Measurements from ENCODE around the gene KHDC3L. TPM values are rescaled to one million over a fixed set of nuclear protein-coding genes. Genes with fewer than 3 reads are reported as not detected.

Gene KHDC3L
- total and polyA plus RNA-seq, 2 of the 4 experiments (the other 2 are of a cell fraction) = not detected

DNA sequence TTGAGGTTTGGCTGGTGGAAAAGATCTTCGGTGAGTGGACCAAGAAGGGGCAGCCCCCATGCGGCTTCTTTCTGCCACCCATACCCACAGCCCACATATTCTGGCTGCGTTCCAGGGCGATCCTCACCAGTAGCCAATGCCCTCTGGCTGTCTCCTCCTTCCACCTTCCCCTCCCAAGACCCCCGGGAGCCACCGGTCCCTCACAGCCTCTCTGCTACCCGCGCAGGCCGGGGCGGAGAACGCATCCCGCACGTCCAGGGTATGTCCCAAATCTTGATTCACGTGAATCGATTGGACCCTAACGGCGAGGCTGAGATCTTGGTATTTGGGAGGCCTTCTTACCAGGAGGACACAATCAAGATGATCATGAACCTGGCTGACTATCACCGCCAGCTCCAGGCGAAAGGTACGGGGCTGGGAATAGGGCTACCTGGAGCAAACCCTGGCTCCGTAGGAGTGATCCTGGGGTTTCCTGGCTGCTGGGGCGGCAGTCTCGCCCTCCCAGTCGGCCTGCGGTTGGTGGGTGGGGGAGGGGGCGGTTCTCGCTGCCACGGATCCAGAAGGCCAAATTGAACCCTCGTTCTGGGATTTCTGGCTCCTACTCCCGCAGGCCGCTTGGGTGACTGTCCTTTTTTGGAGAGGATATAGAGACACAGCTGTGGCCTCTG lies 545 bp downstream of the KHDC3L start:
- Histone ChIP-seq H3K9me3 (ENCODE audit: control insufficient read depth, insufficient read depth, low read length) (peaks cover 2% of the 10 kb centered on the region; the same call in 1 of the 2 replicates), H3K9me1 (ENCODE audit: insufficient read depth, low read length) (no peaks in the 10 kb centered on the region), H2AK5ac (ENCODE audit: low read depth, low read length) (no peak overlapping the region), H3K23ac (ENCODE audit: low read depth, low read length) (no peak overlapping the region), H2AFZ (replicated peaks; ENCODE audit: low read length, poor library complexity) (no peak overlapping the region), H3K4me3 (ENCODE audit: insufficient read depth, low read depth, low read length) (no peak overlapping the region), H2BK20ac (ENCODE audit: low read depth, low read length) (no peak overlapping the region), H4K8ac (ENCODE audit: low read depth in 2 of 2, low read length in 2 of 2) (no peak overlapping the region), H3K27me3 (ENCODE audit: control insufficient read depth, insufficient read depth, low read length) (no peaks in the 10 kb centered on the region; the same call in none of the 2 replicates), H2BK5ac (ENCODE audit: low read depth, low read length, poor library complexity, severe bottlenecking) (no peak overlapping the region), H3K4ac (ENCODE audit: low read depth, low read length) (no peak overlapping the region), H4K20me1 (ENCODE audit: insufficient read depth, low read length) (no peaks in the 10 kb centered on the region), H4K91ac (ENCODE audit: insufficient read depth, low read depth, low read length) (no peak overlapping the region), H3K27ac (ENCODE audit: insufficient read depth, low read length) (no peak overlapping the region), H2BK15ac (ENCODE audit: low read depth, low read length) (no peak overlapping the region), H3K79me1 (ENCODE audit: low read depth in 1 of 2, low read length in 2 of 2) (no peaks in the 10 kb centered on the region), H3K14ac (replicated peaks; ENCODE audit: low read depth, low read length) (no peak overlapping the region), H2AK9ac (replicated peaks; ENCODE audit: low read depth, low read length, poor library complexity) (no peak overlapping the region), H3K56ac (ENCODE audit: extremely low read depth, insufficient read depth, low read length) (no peak overlapping the region), H2BK120ac (ENCODE audit: low read depth, low read length) (no peak overlapping the region), H3K4me2 (ENCODE audit: low read depth, low read length) (no peak overlapping the region), H3K18ac (ENCODE audit: low read depth, low read length) (no peak overlapping the region), H4K5ac (ENCODE audit: low read depth, low read length) (no peak overlapping the region), H3K36me3 (ENCODE audit: control insufficient read depth, insufficient read depth, low read length) (no peaks in the 10 kb centered on the region), H3K4me1 (ENCODE audit: control insufficient read depth, insufficient read depth, low read length) (no peaks in the 10 kb centered on the region), H3K9ac (ENCODE audit: low read depth, low read length) (no peak overlapping the region)
- BruUV-seq (replicated peaks) = no TSS peak
- CTCF ChIA-PET = no interaction called here
- intact Hi-C loops (cut with micrococcal nuclease) (no loop called here), dilution Hi-C loops (cut with HindIII; ENCODE audit: low sequenced_read_pairs, unreplicated experiment) (no loop called here), in situ Hi-C loops (cut with MboI; ENCODE audit: low sequenced_read_pairs) (no loop called here)
- POLR2A ChIA-PET (ENCODE audit: unreplicated experiment) = no interaction called here
- DNase-seq = no peak
- TF ChIP-seq BHLHE40 (IDR thresholded peaks at IDR 0.05; ENCODE audit: low read depth, low read length) (no peak), RCOR1 (IDR thresholded peaks at IDR 0.05; ENCODE audit: insufficient replicate concordance, low read length) (no peak), NFE2L2 (IDR thresholded peaks at IDR 0.05; ENCODE audit: low read depth, low read length) (no peak), FOS (IDR thresholded peaks at IDR 0.05; ENCODE audit: low read depth, low read length) (no peak), CHD1 (IDR thresholded peaks at IDR 0.05; ENCODE audit: low read depth, low read length) (no peak), RFX5 (IDR thresholded peaks at IDR 0.05; ENCODE audit: low read depth, low read length) (no peak), POLR2A (IDR thresholded peaks at IDR 0.05; ENCODE audit: low read depth, low read length) (no peak), MXI1 (IDR thresholded peaks at IDR 0.05; ENCODE audit: borderline replicate concordance, low read depth, low read length) (no peak)
- TF ChIP-seq, protein P1, sequence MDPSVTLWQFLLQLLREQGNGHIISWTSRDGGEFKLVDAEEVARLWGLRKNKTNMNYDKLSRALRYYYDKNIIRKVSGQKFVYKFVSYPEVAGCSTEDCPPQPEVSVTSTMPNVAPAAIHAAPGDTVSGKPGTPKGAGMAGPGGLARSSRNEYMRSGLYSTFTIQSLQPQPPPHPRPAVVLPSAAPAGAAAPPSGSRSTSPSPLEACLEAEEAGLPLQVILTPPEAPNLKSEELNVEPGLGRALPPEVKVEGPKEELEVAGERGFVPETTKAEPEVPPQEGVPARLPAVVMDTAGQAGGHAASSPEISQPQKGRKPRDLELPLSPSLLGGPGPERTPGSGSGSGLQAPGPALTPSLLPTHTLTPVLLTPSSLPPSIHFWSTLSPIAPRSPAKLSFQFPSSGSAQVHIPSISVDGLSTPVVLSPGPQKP (IDR thresholded peaks at IDR 0.05; ENCODE audit: borderline replicate concordance, low read depth, low read length) = no peak
- WGBS, 2 experiments (ENCODE audit: extremely low coverage in 2 of 2, insufficient read length in 1 of 2) = 96% methylated on average over 13 of the region's 31 CpGs; no CpG with 5 or more reads in 1 of the 2 experiments
- ATAC-seq (ENCODE audit: low read depth) = no peak
